A673 (cell line): ENCODE data around the gene MICAL3.
"Not testable (repeated sequence)": the region's sequence is repeated elsewhere in the genome, so short reads cannot be mapped to it uniquely, and the experiment has no call there.

Experiments
- CTCF ChIP-seq: fragments of 300-800, 200-600 bp; sonication (generic); conservative IDR thresholded peaks from 2 replicates; pipeline ENCODE4 v1.5.1; 2017; ENCODE audit warnings: low read depth, mild to moderate bottlenecking, antibody characterized with exemption, low read length, moderate library complexity, mixed read lengths
- EZH2 ChIP-seq: fragments of 200-600 bp; sonication (generic); IDR thresholded peaks from 2 replicates; pipeline ENCODE4 v1.6.1; 2017; ENCODE audit warnings: borderline replicate concordance, low read depth, mild to moderate bottlenecking, mixed read lengths, antibody characterized with exemption, low read length; ENCODE audit not compliant: poor library complexity, severe bottlenecking

DNA sequence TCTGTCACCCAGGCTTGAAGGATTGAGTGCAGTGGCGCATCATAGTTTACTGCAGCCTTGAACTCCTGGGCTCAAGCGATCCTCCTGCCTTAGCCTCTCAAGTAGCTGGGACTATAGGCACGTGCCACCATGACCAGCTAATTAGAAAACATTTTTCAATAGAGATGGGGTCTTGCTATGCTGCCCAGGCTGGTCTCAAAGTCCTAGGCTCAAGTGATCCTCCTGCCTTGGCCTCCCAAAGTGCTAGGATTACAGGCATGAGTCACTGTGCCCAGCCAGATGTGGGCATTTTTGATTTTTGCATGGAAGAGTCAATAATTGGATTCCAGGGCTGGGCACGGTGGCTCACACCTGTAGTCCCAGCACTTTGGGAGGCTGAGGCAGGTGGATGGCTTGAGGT is 49.6 kb upstream of the MICAL3 start:
- not testable (repeated sequence) for TF ChIP-seq CTCF, EZH2
